HEK293 (cell line): ENCODE results near the gene EHMT1.

Experiments used
- ZNF366 ChIP-seq: fragments of 450-650 bp; formaldehyde crosslinking; conservative IDR thresholded peaks from 2 replicates; pipeline ENCODE4 v1.5.1; 2016; ENCODE audit warnings: missing biosample characterization, missing genetic modification characterization
- TF ChIP-seq, protein P1 (sequence below): fragments of 450-650 bp; formaldehyde crosslinking; IDR thresholded peaks from 2 replicates; pipeline ENCODE4 v1.5.1; 2016; ENCODE audit warnings: missing biosample characterization, missing genetic modification characterization

- TF ChIP-seq, protein P1, sequence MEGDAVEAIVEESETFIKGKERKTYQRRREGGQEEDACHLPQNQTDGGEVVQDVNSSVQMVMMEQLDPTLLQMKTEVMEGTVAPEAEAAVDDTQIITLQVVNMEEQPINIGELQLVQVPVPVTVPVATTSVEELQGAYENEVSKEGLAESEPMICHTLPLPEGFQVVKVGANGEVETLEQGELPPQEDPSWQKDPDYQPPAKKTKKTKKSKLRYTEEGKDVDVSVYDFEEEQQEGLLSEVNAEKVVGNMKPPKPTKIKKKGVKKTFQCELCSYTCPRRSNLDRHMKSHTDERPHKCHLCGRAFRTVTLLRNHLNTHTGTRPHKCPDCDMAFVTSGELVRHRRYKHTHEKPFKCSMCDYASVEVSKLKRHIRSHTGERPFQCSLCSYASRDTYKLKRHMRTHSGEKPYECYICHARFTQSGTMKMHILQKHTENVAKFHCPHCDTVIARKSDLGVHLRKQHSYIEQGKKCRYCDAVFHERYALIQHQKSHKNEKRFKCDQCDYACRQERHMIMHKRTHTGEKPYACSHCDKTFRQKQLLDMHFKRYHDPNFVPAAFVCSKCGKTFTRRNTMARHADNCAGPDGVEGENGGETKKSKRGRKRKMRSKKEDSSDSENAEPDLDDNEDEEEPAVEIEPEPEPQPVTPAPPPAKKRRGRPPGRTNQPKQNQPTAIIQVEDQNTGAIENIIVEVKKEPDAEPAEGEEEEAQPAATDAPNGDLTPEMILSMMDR (tag by site-specific recombination), result no peak
- no peak for TF ChIP-seq ZNF366 (tag by site-specific recombination)
Measured at GRCh38 chr9:137866226-137867141, 247.7 kb downstream of the EHMT1 start.
